Left ventricle myocardium inferior (tissue), 1 donor: Measurements from ENCODE around the gene PTGER4. TPM values are rescaled to one million over a fixed set of nuclear protein-coding genes. Genes with fewer than 3 reads are reported as not detected.

Source experiments
- DNase-seq: peaks from one replicate; pipeline ENCODE4 v3.0.0-alpha.2; 2020
- H3K27ac ChIP-seq: fragments of 200-600 bp; replicated peaks from 2 replicates; pipeline ENCODE4 v1.8.0; 2021
- H3K27me3 ChIP-seq: fragments of 200-600 bp; 2 replicates; pipeline ENCODE4 v1.8.0; 2021; ENCODE audit warnings: low read depth
- H3K36me3 ChIP-seq: fragments of 200-600 bp; 2 replicates; pipeline ENCODE4 v1.8.0; 2021
- H3K4me1 ChIP-seq: fragments of 200-600 bp; 2 replicates; pipeline ENCODE4 v1.8.0; 2021
- H3K4me3 ChIP-seq: fragments of 200-600 bp; 2 replicates; pipeline ENCODE4 v1.8.0; 2021; ENCODE audit warnings: mild to moderate bottlenecking, moderate library complexity
- H3K9me3 ChIP-seq: fragments of 200-600 bp; replicated peaks from 2 replicates; pipeline ENCODE4 v1.8.0; 2021
- CTCF ChIP-seq: fragments of 200-600 bp; IDR thresholded peaks from 2 replicates; pipeline ENCODE4 v1.8.0; 2021; ENCODE audit warnings: antibody characterized with exemption, mild to moderate bottlenecking, borderline replicate concordance
- intact Hi-C: fragments of 100-400 bp; cut with micrococcal nuclease; formaldehyde crosslinking; loops from one replicate; pipeline ENCODE4 v1.11.0; 2022
- total RNA-seq: library from RNA; stranded (reverse); fragmentation: NEBNext Ultra II Directional; extraction: Animal tissue kit (Norgen Biotek cat#: 25700); gene quantifications from one replicate; pipeline ENCODE4 v1.2.1, GENCODE V29; 2021
- donor health status: DM: no; HTN: yes; CAD: no; lungs with severe emphysema.

PTGER4 gene
- total RNA-seq, 1 donor from 2014 or later, result 6.2 TPM

DNA sequence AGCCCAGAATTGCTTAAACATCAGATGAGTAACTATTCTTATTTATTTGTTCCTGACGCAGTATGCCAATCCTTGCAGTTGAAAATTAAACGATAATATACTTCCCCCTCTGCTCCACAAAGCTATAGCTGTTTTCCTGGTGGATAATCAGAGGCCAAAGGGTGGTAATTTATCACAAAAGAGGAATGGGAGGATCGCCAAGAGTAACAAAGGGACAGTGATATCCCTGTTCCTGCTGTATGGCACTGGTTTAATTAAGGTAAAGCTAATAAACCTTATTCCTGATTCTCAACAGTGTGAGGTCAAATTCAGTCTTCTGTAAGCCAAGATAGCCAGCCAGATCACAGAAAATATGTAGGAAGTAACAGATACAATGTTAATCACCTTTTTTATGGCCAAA lies 33.4 kb upstream of the PTGER4 start:
- Histone ChIP-seq H3K4me1 (no peaks in the 10 kb centered on the region), H3K27ac (no peak overlapping the region), H3K36me3 (no peaks in the 10 kb centered on the region), H3K9me3 (peaks cover 7% of the 10 kb centered on the region), H3K4me3 (no peak overlapping the region), H3K27me3 (no peaks in the 10 kb centered on the region)
- intact Hi-C loops, result no loop called here
- TF ChIP-seq CTCF, result no peak
- DNase-seq, result no peak

DNA sequence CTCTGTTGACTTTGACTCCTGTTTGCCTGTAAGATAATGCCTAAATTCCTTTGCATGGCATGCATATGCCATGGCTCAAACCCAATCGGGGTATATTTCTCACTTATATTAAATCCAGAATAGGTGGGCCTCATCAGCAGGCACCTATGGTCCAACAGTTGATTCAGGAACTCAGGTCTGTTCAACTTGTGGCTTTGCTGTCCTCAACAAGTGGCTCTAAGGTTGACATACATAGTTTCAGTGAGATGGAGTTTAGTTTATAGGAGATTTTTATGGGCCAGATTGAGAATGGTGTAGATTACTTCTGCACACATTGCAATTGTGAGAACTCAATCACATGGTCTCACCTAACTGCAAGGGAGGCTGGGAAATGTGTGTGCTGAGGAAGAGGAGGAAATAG lies 31.6 kb upstream of the PTGER4 start:
- peaks cover 7% of the 10 kb centered on the region for H3K9me3 ChIP-seq
- no peaks in the 10 kb centered on the region for H3K27me3 ChIP-seq
- H3K27ac ChIP-seq, result no peak overlapping the region
- no peak for DNase-seq
- no peak overlapping the region for H3K4me3 ChIP-seq
- H3K4me1 ChIP-seq, result no peaks in the 10 kb centered on the region
- intact Hi-C loops, result no loop called here
- H3K36me3 ChIP-seq, result no peaks in the 10 kb centered on the region
- TF ChIP-seq CTCF, result no peak

DNA sequence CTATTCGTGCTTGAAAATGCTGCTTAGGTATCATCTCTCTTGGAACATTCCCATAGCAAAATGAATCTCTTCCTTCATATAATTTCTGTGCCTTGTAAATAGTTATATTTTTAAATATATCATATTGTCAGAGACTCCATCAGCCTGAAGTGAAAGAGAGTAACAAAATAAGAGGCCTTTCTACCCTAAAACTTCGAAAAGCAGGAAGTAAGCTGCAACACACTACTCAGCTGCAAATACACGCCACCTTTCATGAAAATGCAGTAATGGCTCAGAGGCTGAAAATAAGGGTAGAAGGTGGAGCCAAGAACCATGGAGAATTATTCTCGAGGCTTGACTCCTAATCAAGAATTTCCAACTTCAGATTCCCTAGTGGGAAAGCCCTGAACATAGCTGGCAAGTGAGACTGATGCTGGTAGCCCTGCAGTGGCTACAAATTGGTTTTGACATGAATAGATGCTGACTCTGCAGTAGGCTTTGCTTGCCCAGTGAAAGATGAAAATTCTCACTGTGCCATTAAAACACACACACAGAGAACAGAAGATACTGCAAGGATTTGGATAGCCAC lies 30.2 kb upstream of the PTGER4 start:
- TF ChIP-seq CTCF, result no peak
- Histone ChIP-seq H3K27ac (no peak overlapping the region), H3K9me3 (no peaks in the 10 kb centered on the region), H3K4me1 (peaks cover 3% of the 10 kb centered on the region), H3K36me3 (no peaks in the 10 kb centered on the region), H3K27me3 (no peaks in the 10 kb centered on the region), H3K4me3 (no peak overlapping the region)
- intact Hi-C loops, result no loop called here
- no peak for DNase-seq

- no peak for TF ChIP-seq CTCF
- intact Hi-C loops, result no loop called here
- Histone ChIP-seq H3K4me1 (peaks cover 3% of the 10 kb centered on the region), H3K9me3 (no peaks in the 10 kb centered on the region), H3K27ac (no peak overlapping the region), H3K27me3 (no peaks in the 10 kb centered on the region), H3K4me3 (no peak overlapping the region), H3K36me3 (no peaks in the 10 kb centered on the region)
- no peak for DNase-seq
Observed at GRCh38 chr5:40651201-40651600, 28.5 kb upstream of the PTGER4 start.

DNA sequence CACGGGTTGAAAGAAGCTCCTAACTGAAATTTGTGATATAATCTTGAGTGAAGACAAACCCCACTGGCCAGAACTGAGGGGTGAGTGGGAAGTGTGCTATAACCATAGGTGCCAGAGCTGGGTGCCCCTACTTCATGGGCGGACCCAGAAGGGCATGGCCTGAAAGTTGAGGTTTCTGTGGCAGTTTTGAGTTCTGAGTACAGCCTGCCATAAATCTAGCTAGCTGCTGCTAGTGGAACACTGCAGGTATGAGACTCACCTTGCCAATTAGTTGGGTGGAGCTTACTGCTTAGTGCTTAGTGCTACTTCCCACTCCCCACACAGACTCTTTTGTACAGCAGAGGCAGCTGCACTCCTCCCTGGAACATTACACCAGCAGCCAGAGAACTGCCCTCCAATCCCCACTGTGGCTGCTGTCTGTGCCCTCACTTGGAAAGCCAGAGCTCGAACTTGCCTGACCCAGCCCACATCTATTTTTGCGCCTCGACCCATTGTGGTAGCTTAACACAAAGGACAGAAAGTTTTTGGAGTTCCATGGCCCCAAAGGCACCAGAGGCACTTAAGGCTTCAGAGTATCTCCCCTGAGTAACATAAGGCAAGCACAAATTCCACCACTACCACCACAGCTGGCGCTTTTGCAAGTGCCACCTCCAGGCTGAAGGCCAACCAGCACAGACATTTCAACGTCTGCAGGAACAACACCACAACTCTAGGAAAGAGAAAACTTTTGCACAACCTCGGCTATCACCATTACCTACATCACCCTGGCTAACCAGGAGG lies 27.1 kb upstream of the PTGER4 start:
- Histone ChIP-seq H3K9me3 (no peaks in the 10 kb centered on the region), H3K27ac (no peak overlapping the region), H3K36me3 (no peaks in the 10 kb centered on the region), H3K27me3 (no peaks in the 10 kb centered on the region), H3K4me1 (peaks cover 3% of the 10 kb centered on the region), H3K4me3 (no peak overlapping the region)
- no peak for TF ChIP-seq CTCF
- DNase-seq, result no peak
- intact Hi-C loops, result no loop called here
